Measurements from ENCODE around the gene RCAN1.

GRCh38 chr21:34518301-34518700 is 96.6 kb downstream of the RCAN1 start:
- TF ChIP-seq POLR2A (IDR thresholded peaks at IDR 0.05) (no peak), CTCF (IDR thresholded peaks at IDR 0.05) (no peak)
